GM21528 (cell line): ENCODE data around the gene ARHGDIA.

Experiments used
- ATAC-seq: cut with Tn5 transposase; IDR thresholded peaks from one replicate; pipeline ENCODE4 v1.9.1; 2021; ENCODE audit warnings: mild to moderate bottlenecking, moderate library complexity; ENCODE audit not compliant: unreplicated experiment, low FRiP score

Gene ARHGDIA

GRCh38 chr17:81906476-81907218, 35.5 kb upstream of the ARHGDIA start:
- no peak for ATAC-seq

GRCh38 chr17:81905993-81906392, 34.9 kb upstream of the ARHGDIA start:
- ATAC-seq: no peak

GRCh38 chr17:81905424-81905875, 34.3 kb upstream of the ARHGDIA start:
- no peak for ATAC-seq

- ATAC-seq: no peak
Measured at GRCh38 chr17:81904600-81905423, 33.7 kb upstream of the ARHGDIA start.

GRCh38 chr17:81903896-81904599, 32.9 kb upstream of the ARHGDIA start:
- no peak for ATAC-seq

GRCh38 chr17:81903415-81903831, 32.3 kb upstream of the ARHGDIA start:
- ATAC-seq: no peak

GRCh38 chr17:81902653-81903414, 31.7 kb upstream of the ARHGDIA start:
- ATAC-seq: no peak

- ATAC-seq: no peak
Measured at GRCh38 chr17:81902023-81902652, 31.0 kb upstream of the ARHGDIA start, which contains the start of gene NPB. Gene NPB, plus strand, starts transcription at chr17:81902238. Its CDS starts 40 bp downstream, at chr17:81902278.

GRCh38 chr17:81901167-81902022, 30.3 kb upstream of the ARHGDIA start:
- no peak for ATAC-seq

- ATAC-seq: no peak
Measured at GRCh38 chr17:81900181-81900820, 29.2 kb upstream of the ARHGDIA start.

- ATAC-seq: no peak
Measured at GRCh38 chr17:81899514-81900166, 28.5 kb upstream of the ARHGDIA start.

GRCh38 chr17:81898885-81899284, 27.7 kb upstream of the ARHGDIA start:
- ATAC-seq: no peak

GRCh38 chr17:81898029-81898866, 27.1 kb upstream of the ARHGDIA start:
- no peak for ATAC-seq

- ATAC-seq: no peak
Measured at GRCh38 chr17:81895400-81895799, 24.3 kb upstream of the ARHGDIA start.

- ATAC-seq: no peak
Measured at GRCh38 chr17:81891303-81891552, 20.1 kb upstream of the ARHGDIA start.

GRCh38 chr17:81890447-81891302, 19.5 kb upstream of the ARHGDIA start:
- peak; percentile 27 for ATAC-seq
